Spinal cord (tissue), 10 donors: Measurements from ENCODE around the gene THOC1. TPM values are rescaled to one million over a fixed set of nuclear protein-coding genes. Genes with fewer than 3 reads are reported as not detected.
A peak's percentile ranks its signal among the peaks of the same experiment; 100 is the strongest.

Experiments used
- DNase-seq, 6 donors: peaks; one replicate each; pipeline versions ENCODE4 v3.0.0 to v3.0.0-alpha.2; 2013 to 2015; ENCODE audit warnings: low spot score in 6 of 6, low read depth in 4 of 6
- H3K27ac ChIP-seq: one replicate; pipeline ENCODE4 v1.5.1; 2013; ENCODE audit warnings: low read depth, low read length, control low read depth
- H3K27me3 ChIP-seq: one replicate; pipeline ENCODE4 v1.6.1; 2013; ENCODE audit warnings: low read length; ENCODE audit not compliant: control insufficient read depth, insufficient read depth
- H3K36me3 ChIP-seq: one replicate; pipeline ENCODE4 v1.6.1; 2013; ENCODE audit warnings: low read length; ENCODE audit not compliant: control insufficient read depth, insufficient read depth
- H3K4me1 ChIP-seq: one replicate; pipeline ENCODE4 v1.6.1; 2013; ENCODE audit warnings: low read length; ENCODE audit not compliant: control insufficient read depth, insufficient read depth
- H3K4me3 ChIP-seq: one replicate; pipeline ENCODE4 v1.5.1; 2013; ENCODE audit warnings: low read depth, low read length, control low read depth
- H3K9me3 ChIP-seq: one replicate; pipeline ENCODE4 v1.6.1; 2013; ENCODE audit warnings: low read length; ENCODE audit not compliant: control insufficient read depth, insufficient read depth
- WGBS: methylation state at CpG from one replicate; pipeline ENCODE4 v1.1.5; 2013; ENCODE audit warnings: missing lambda C conversion rate; ENCODE audit not compliant: insufficient coverage; 5-methylcytosine and 5-hydroxymethylcytosine counted together
- polyA plus RNA-seq, 2 donors: library from polyadenylated mRNA; unstranded; fragments of 120-200 nt; gene quantifications; one replicate each; pipeline ENCODE4 v1.2.1, GENCODE V29; 2013; ENCODE audit not compliant: insufficient read length in 2 of 2
- total RNA-seq, 2 donors: library from RNA; depleted of rRNA in 1 of 2; stranded (reverse); fragments of 120-200 nt in 1 of 2; fragments of >200 nt in 1 of 2; gene quantifications; one replicate each; pipeline versions ENCODE4 v1.2.3 to v1.2.4, GENCODE V29; 2013 to 2014
- donor health status: healthy.

THOC1 gene
- total and polyA plus RNA-seq, 4 donors: 61.0 to 81.6 (median 67.2) TPM

GRCh38 chr18:289026-289425, 21.2 kb upstream of the THOC1 start:
- H3K36me3 ChIP-seq: no peaks in the 10 kb centered on the region
- H3K27me3 ChIP-seq: no peaks in the 10 kb centered on the region
- no CpG with 5 or more reads among the region's 1 CpG for WGBS
- no peak overlapping the region for H3K4me3 ChIP-seq
- no peak for DNase-seq
- H3K27ac ChIP-seq: no peak overlapping the region
- no peaks in the 10 kb centered on the region for H3K4me1 ChIP-seq
- no peaks in the 10 kb centered on the region for H3K9me3 ChIP-seq

GRCh38 chr18:286515-287310, 18.9 kb upstream of the THOC1 start:
- Histone ChIP-seq H3K4me1 (no peaks in the 10 kb centered on the region), H3K9me3 (no peaks in the 10 kb centered on the region), H3K27ac (no peak overlapping the region), H3K4me3 (no peak overlapping the region), H3K27me3 (no peaks in the 10 kb centered on the region), H3K36me3 (no peaks in the 10 kb centered on the region)
- no CpG with 5 or more reads among the region's 8 CpGs for WGBS
- peak in 3 of 6 donors; percentile 33 to 85 (median 56) for DNase-seq

GRCh38 chr18:285817-286216, 18.0 kb upstream of the THOC1 start:
- Histone ChIP-seq H3K36me3 (no peaks in the 10 kb centered on the region), H3K9me3 (no peaks in the 10 kb centered on the region), H3K27ac (no peak overlapping the region)

GRCh38 chr18:275486-275885, 7.6 kb upstream of the THOC1 start:
- Histone ChIP-seq H3K27ac (no peak overlapping the region), H3K27me3 (no peaks in the 10 kb centered on the region), H3K4me1 (no peaks in the 10 kb centered on the region), H3K36me3 (no peaks in the 10 kb centered on the region), H3K4me3 (no peak overlapping the region), H3K9me3 (peaks cover 3% of the 10 kb centered on the region)
- no peak for DNase-seq
- WGBS: no CpG with 5 or more reads among the region's 2 CpGs

More at GRCh38 chr18:285817-286216, 18.0 kb upstream of the THOC1 start:
- no peak for DNase-seq
- Histone ChIP-seq H3K4me3 (no peak overlapping the region), H3K4me1 (no peaks in the 10 kb centered on the region), H3K27me3 (no peaks in the 10 kb centered on the region)
- WGBS: no CpG with 5 or more reads among the region's 6 CpGs

GRCh38 chr18:274313-274712, 6.5 kb upstream of the THOC1 start:
- H3K9me3 ChIP-seq: peaks cover 3% of the 10 kb centered on the region
- H3K4me3 ChIP-seq: no peak overlapping the region
- no peak overlapping the region for H3K27ac ChIP-seq
- no peak for DNase-seq
- H3K36me3 ChIP-seq: no peaks in the 10 kb centered on the region
- H3K27me3 ChIP-seq: no peaks in the 10 kb centered on the region
- H3K4me1 ChIP-seq: peaks cover under 1% of the 10 kb centered on the region
- 84% methylated on average over 6 of the region's 8 CpGs for WGBS

GRCh38 chr18:273525-273924, 5.7 kb upstream of the THOC1 start:
- H3K27me3 ChIP-seq: no peaks in the 10 kb centered on the region
- H3K27ac ChIP-seq: no peak overlapping the region
- H3K36me3 ChIP-seq: no peaks in the 10 kb centered on the region
- no CpG with 5 or more reads among the region's 3 CpGs for WGBS
- H3K4me1 ChIP-seq: peaks cover 8% of the 10 kb centered on the region
- H3K4me3 ChIP-seq: no peak overlapping the region
- H3K9me3 ChIP-seq: peaks cover 1% of the 10 kb centered on the region
- DNase-seq: no peak

- Histone ChIP-seq H3K27me3 (no peaks in the 10 kb centered on the region), H3K4me1 (peaks cover 9% of the 10 kb centered on the region), H3K36me3 (no peaks in the 10 kb centered on the region), H3K27ac (no peak overlapping the region), H3K4me3 (no peak overlapping the region), H3K9me3 (no peaks in the 10 kb centered on the region)
- WGBS: no CpG with 5 or more reads among the region's 2 CpGs
- DNase-seq: no peak
Measured at GRCh38 chr18:272650-273049, 4.8 kb upstream of the THOC1 start.

GRCh38 chr18:269480-270095, 1.7 kb upstream of the THOC1 start:
- H3K4me3 ChIP-seq: no peak overlapping the region
- no peak overlapping the region for H3K27ac ChIP-seq
- no peak for DNase-seq
- WGBS: 65% methylated on average over 4 of the region's 6 CpGs
- no peaks in the 10 kb centered on the region for H3K36me3 ChIP-seq
- peaks cover 13% of the 10 kb centered on the region for H3K4me1 ChIP-seq
- H3K27me3 ChIP-seq: no peaks in the 10 kb centered on the region
- H3K9me3 ChIP-seq: no peaks in the 10 kb centered on the region

GRCh38 chr18:267380-267687, 513 bp downstream of the THOC1 start:
- Histone ChIP-seq H3K27ac (peak overlapping the region; percentile 75), H3K27me3 (no peaks in the 10 kb centered on the region), H3K9me3 (no peaks in the 10 kb centered on the region), H3K4me1 (peaks cover 13% of the 10 kb centered on the region), H3K36me3 (peaks cover 5% of the 10 kb centered on the region), H3K4me3 (peak overlapping the region; percentile 76)
- 8% methylated on average over 5 of the region's 9 CpGs for WGBS
- peak in 1 of 6 donors; percentile 17 for DNase-seq
